Astrocyte (in vitro differentiated cells and primary cell): ENCODE results near the gene PLB1.

Experiments used
- EZH2 ChIP-seq: IDR thresholded peaks from 2 replicates; pipeline ENCODE4 v1.6.1; 2012; ENCODE audit warnings: mild to moderate bottlenecking, low read length, inconsistent platforms; ENCODE audit not compliant: insufficient read depth
- TF ChIP-seq, protein P1 (sequence below): IDR thresholded peaks from 2 replicates; pipeline ENCODE4 v1.5.1; 2011; ENCODE audit warnings: low read depth, mild to moderate bottlenecking, inconsistent platforms, low read length, moderate library complexity; ENCODE audit not compliant: insufficient read depth

DNA sequence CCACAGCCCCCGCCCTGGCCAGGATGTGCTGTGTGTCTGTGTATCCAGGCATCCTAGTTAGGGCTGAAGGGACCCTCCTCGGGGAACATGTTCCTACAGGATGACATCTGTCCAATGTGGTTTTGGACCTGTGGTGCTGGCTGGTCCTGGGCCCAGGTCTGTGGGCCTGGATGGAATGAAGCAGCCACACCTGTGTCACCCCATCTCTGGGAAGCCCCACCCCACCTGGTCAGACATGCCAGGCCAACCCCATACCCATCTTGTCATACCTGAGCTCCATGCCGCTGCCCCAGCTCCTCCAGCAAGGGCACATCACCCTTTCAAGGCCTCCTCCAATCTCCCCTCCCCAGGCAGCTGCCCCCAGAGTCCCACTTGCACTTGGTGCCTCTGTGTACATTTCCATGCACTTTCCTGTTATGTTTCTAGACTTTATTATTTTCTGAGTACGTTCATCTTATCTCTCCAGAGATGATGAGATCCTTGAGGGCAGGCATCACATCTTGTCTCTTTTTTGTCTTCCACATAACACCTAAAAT lies 24.1 kb upstream of the PLB1 start:
- TF ChIP-seq EZH2 = no peak
- TF ChIP-seq, protein P1, sequence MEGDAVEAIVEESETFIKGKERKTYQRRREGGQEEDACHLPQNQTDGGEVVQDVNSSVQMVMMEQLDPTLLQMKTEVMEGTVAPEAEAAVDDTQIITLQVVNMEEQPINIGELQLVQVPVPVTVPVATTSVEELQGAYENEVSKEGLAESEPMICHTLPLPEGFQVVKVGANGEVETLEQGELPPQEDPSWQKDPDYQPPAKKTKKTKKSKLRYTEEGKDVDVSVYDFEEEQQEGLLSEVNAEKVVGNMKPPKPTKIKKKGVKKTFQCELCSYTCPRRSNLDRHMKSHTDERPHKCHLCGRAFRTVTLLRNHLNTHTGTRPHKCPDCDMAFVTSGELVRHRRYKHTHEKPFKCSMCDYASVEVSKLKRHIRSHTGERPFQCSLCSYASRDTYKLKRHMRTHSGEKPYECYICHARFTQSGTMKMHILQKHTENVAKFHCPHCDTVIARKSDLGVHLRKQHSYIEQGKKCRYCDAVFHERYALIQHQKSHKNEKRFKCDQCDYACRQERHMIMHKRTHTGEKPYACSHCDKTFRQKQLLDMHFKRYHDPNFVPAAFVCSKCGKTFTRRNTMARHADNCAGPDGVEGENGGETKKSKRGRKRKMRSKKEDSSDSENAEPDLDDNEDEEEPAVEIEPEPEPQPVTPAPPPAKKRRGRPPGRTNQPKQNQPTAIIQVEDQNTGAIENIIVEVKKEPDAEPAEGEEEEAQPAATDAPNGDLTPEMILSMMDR = no peak
